Left renal cortex interstitium (tissue), 4 donors: ENCODE measurements around the gene RNF125. TPM values are rescaled to one million over a fixed set of nuclear protein-coding genes. Genes with fewer than 3 reads are reported as not detected.

Experiments used
- DNase-seq, 4 donors: peaks; one replicate each; pipeline ENCODE4 v3.0.0-alpha.2; 2013; ENCODE audit warnings: low read depth in 4 of 4, low spot score in 2 of 4, missing footprints in 1 of 4
- polyA plus RNA-seq, 4 donors: library from polyadenylated mRNA; unstranded; fragments of 120-200 nt; gene quantifications; one replicate each; pipeline ENCODE4 v1.2.1, GENCODE V29; 2013; ENCODE audit not compliant: insufficient read length in 4 of 4

Gene RNF125
- polyA plus RNA-seq, 4 donors, result 1.9 to 3.3 (median 2.6) TPM

- DNase-seq, result no peak
Measured at GRCh38 chr18:32021756-32022564, 3.3 kb downstream of the RNF125 start.

GRCh38 chr18:32025744-32026143 is 7.1 kb downstream of the RNF125 start:
- no peak for DNase-seq

GRCh38 chr18:32026491-32027086 is 8.0 kb downstream of the RNF125 start:
- DNase-seq, result no peak

GRCh38 chr18:32029558-32029957 is 10.9 kb downstream of the RNF125 start:
- no peak for DNase-seq

- DNase-seq, result no peak
Measured at GRCh38 chr18:32032609-32033008, 14.0 kb downstream of the RNF125 start.

- no peak for DNase-seq
Measured at GRCh38 chr18:32036506-32037180, 18.0 kb downstream of the RNF125 start.

GRCh38 chr18:32037616-32038015 is 19.0 kb downstream of the RNF125 start:
- no peak for DNase-seq

- no peak for DNase-seq
Measured at GRCh38 chr18:32040936-32041335, 22.3 kb downstream of the RNF125 start.

GRCh38 chr18:32042337-32042736 is 23.7 kb downstream of the RNF125 start:
- DNase-seq, result no peak

- DNase-seq, result no peak
Measured at GRCh38 chr18:32048507-32049091, 30.0 kb downstream of the RNF125 start.

- no peak for DNase-seq
Measured at GRCh38 chr18:32049393-32050171, 31.0 kb downstream of the RNF125 start.

- DNase-seq, result no peak
Measured at GRCh38 chr18:32056613-32057358, 38.2 kb downstream of the RNF125 start.

- DNase-seq, result no peak
Measured at GRCh38 chr18:32057624-32058165, 39.1 kb downstream of the RNF125 start.

- DNase-seq, result no peak
Measured at GRCh38 chr18:32060026-32060425, 41.4 kb downstream of the RNF125 start.

GRCh38 chr18:32067375-32068167 is 48.9 kb downstream of the RNF125 start:
- no peak for DNase-seq

GRCh38 chr18:32072321-32072720 is 53.7 kb downstream of the RNF125 start:
- no peak for DNase-seq

GRCh38 chr18:32074206-32074605 is 55.6 kb downstream of the RNF125 start:
- DNase-seq, result no peak

- DNase-seq, result no peak
Measured at GRCh38 chr18:32078845-32079244, 60.2 kb downstream of the RNF125 start.

- no peak for DNase-seq
Measured at GRCh38 chr18:32081881-32082280, 63.3 kb downstream of the RNF125 start.
